HEK293T (cell line): ENCODE data around the gene ZBTB26.

ENCODE experiments used
- CTCF ChIA-PET: fragments of 350-600 bp; formaldehyde crosslinking; extraction: SDS; loops from one replicate; lab custom pipeline; 2021; ENCODE audit warnings: antibody characterized with exemption, inconsistent platforms; lab: Yijun Ruan, JAX
- POLR2A ChIA-PET: fragments of 350-600 bp; formaldehyde crosslinking; extraction: SDS; loops from one replicate; lab custom pipeline; 2020; ENCODE audit warnings: antibody characterized with exemption, inconsistent platforms; lab: Yijun Ruan, JAX
- DNase-seq: peaks from one replicate; pipeline ENCODE4 v3.0.0; 2012; ENCODE audit warnings: mixed read lengths; ENCODE audit errors: extremely low spot score
- ARNT ChIP-seq: fragments of 450-650 bp; IDR thresholded peaks from 2 replicates; pipeline ENCODE4 v1.6.1; 2017; ENCODE audit warnings: mild to moderate bottlenecking
- BHLHE40 ChIP-seq: fragments of 450-650 bp; IDR thresholded peaks from 2 replicates; pipeline ENCODE4 v1.6.1; 2016; ENCODE audit warnings: mild to moderate bottlenecking, moderate library complexity, borderline replicate concordance
- ELF4 ChIP-seq: fragments of 450-650 bp; IDR thresholded peaks from 2 replicates; pipeline ENCODE4 v1.6.1; 2017; ENCODE audit warnings: antibody characterized with exemption
- FOXA1 ChIP-seq: fragments of 450-650 bp; IDR thresholded peaks from 2 replicates; pipeline ENCODE4 v1.6.1; 2016; ENCODE audit warnings: mild to moderate bottlenecking
- FOXK2 ChIP-seq: fragments of 450-650 bp; IDR thresholded peaks from 2 replicates; pipeline ENCODE4 v1.6.1; 2016; ENCODE audit warnings: mild to moderate bottlenecking
- FOXM1 ChIP-seq: fragments of 450-650 bp; IDR thresholded peaks from 2 replicates; pipeline ENCODE4 v1.6.1; 2017; ENCODE audit warnings: mild to moderate bottlenecking, borderline replicate concordance
- HDGF ChIP-seq: fragments of 450-650 bp; IDR thresholded peaks from 2 replicates; pipeline ENCODE4 v1.6.1; 2017; ENCODE audit warnings: antibody characterized with exemption, borderline replicate concordance
- L3MBTL2 ChIP-seq: fragments of 450-650 bp; conservative IDR thresholded peaks from 2 replicates; pipeline ENCODE4 v1.6.1; 2016; ENCODE audit warnings: mild to moderate bottlenecking
- LEF1 ChIP-seq: fragments of 450-650 bp; IDR thresholded peaks from 2 replicates; pipeline ENCODE4 v1.6.1; 2017; ENCODE audit warnings: mild to moderate bottlenecking, borderline replicate concordance
- NFRKB ChIP-seq: fragments of 450-650 bp; IDR thresholded peaks from 2 replicates; pipeline ENCODE4 v1.6.1; 2016; ENCODE audit warnings: mild to moderate bottlenecking, moderate library complexity
- PKNOX1 ChIP-seq: fragments of 450-650 bp; IDR thresholded peaks from 2 replicates; pipeline ENCODE4 v1.6.1; 2016
- SP1 ChIP-seq: fragments of 450-650 bp; IDR thresholded peaks from 2 replicates; pipeline ENCODE4 v1.6.1; 2017
- SUZ12 ChIP-seq: fragments of 450-650 bp; IDR thresholded peaks from 2 replicates; pipeline ENCODE4 v1.6.1; 2016; ENCODE audit warnings: mild to moderate bottlenecking
- TARDBP ChIP-seq: fragments of 450-650 bp; IDR thresholded peaks from 2 replicates; pipeline ENCODE4 v1.6.1; 2016
- ZNF384 ChIP-seq: fragments of 450-650 bp; IDR thresholded peaks from 2 replicates; pipeline ENCODE4 v1.6.1; 2016

ZBTB26 gene, protein sequence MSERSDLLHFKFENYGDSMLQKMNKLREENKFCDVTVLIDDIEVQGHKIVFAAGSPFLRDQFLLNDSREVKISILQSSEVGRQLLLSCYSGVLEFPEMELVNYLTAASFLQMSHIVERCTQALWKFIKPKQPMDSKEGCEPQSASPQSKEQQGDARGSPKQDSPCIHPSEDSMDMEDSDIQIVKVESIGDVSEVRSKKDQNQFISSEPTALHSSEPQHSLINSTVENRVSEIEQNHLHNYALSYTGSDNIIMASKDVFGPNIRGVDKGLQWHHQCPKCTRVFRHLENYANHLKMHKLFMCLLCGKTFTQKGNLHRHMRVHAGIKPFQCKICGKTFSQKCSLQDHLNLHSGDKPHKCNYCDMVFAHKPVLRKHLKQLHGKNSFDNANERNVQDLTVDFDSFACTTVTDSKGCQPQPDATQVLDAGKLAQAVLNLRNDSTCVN

DNA sequence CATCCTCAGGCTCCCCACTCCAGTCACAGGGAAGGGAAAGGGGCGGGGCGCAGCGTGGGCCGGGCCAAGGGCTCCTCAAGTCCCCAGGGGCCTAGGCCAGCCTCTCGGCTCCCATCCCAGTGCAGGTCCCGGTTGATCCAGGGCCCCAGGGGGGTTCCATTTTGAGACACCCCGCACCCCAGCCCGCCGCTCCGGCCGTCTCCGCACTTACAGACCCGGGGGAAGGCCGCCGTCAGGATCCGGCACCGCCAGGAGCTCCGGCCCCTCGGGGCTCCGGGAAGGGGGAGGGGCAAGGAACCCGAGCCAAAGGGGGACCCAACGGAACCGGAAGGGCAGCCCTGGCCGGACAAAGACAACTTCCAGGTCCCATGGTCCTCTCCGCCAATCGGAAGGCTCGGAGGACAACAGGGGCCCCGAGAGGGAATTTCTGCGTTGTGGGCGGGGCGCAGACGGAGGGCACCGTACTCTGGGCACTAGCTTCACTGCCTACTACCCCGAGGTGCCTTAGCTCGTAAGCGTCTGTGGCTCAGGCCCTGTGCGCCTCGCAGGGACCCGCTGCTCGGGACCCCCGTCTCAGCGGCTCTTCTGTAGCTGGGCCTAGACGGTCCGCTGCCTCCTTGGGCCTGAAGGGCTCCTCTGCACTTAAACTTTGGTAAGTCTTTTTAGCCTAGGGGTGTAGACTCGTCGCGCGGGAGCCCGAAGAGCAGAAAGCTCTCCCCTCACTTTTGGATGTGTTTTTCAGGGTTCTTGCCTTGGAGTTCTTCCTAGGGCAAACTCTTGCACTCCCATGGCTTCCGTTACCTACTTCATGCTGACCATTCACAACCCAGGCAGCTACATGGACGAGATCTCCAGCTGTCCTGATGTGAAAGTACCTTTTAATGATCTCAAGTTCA is at the start of gene ZBTB26:
ZBTB26 (minus strand) TSS at position 287 of the 896 bp plus-strand sequence. CDS start 11,578 bp downstream, outside the sequence.
- DNase-seq = peak; percentile 91
- CTCF ChIA-PET = interaction anchor here (0.8 kb wide), 1 partner anchor 18 kb away, joined by 4 read pairs; no protein-coding TSS in a partner anchor
- POLR2A ChIA-PET = interaction anchor here (0.8 to 4.2 kb wide), 7 partner anchors 9 to 58 kb away, joined by 4 to 63 read pairs (median 6); partner anchors contain the start of genes RABGAP1, RC3H2 and ZBTB6
- TF ChIP-seq PKNOX1 (no peak), ARNT (no peak)

DNA sequence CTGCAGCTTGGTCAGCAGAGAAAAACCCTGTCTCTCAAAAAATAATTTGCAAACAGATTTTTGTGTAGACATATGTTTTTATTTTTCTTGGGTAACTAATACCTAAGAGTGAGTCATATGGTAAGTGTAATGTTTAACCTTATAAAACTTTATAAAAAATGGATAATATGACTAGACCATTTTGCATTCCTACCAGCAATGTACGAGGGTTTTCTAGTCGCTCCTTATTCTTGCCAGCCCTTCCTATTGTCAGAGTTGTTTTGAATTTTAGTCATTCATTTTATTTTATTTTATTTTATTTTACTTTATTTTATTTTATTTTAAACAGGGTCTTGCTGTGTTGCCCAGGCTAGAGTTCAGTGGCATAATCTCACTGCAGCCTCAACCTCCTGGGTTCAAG is 47.3 kb upstream of the ZBTB26 start:
- CTCF ChIA-PET = no interaction called here
- POLR2A ChIA-PET = no interaction called here
- no peak for DNase-seq
- TF ChIP-seq LEF1 (no peak), ELF4 (no peak), L3MBTL2 (no peak), FOXK2 (no peak), SP1 (no peak), HDGF (no peak), FOXM1 (no peak), SUZ12 (no peak), NFRKB (no peak), TARDBP (no peak), ARNT (no peak), PKNOX1 (no peak)

- no peak for DNase-seq
- TF ChIP-seq PKNOX1 (no peak), SUZ12 (no peak), BHLHE40 (no peak), FOXK2 (no peak), HDGF (no peak), FOXA1 (no peak), ELF4 (no peak), FOXM1 (no peak), L3MBTL2 (no peak), SP1 (no peak)
- ChIA-PET POLR2A (no interaction called here), CTCF (no interaction called here)
These were observed 43.9 kb upstream of the ZBTB26 start for GRCh38 chr9:122975196-122975595.

GRCh38 chr9:122961139-122961538 is 29.8 kb upstream of the ZBTB26 start:
- ChIA-PET POLR2A (interaction anchor here (1.3 kb wide), 1 partner anchor 20 kb away, joined by 3 read pairs; the partner anchor contains the start of gene RABGAP1), CTCF (no interaction called here)

GRCh38 chr9:122955961-122956360 is 24.6 kb upstream of the ZBTB26 start:
- ChIA-PET CTCF (no interaction called here), POLR2A (interaction anchor here (2.1 kb wide), 1 partner anchor 15 kb away, joined by 8 read pairs; the partner anchor contains the start of gene RABGAP1)
- no peak for TF ChIP-seq TARDBP
- no peak for TF ChIP-seq ARNT
- no peak for TF ChIP-seq LEF1
- TF ChIP-seq SP1 = no peak
- no peak for TF ChIP-seq FOXA1
- TF ChIP-seq HDGF = no peak
- no peak for TF ChIP-seq FOXK2
- no peak for TF ChIP-seq L3MBTL2
- TF ChIP-seq FOXM1 = no peak
- TF ChIP-seq ZNF384 = no peak
- no peak for TF ChIP-seq PKNOX1
- DNase-seq = no peak

More at GRCh38 chr9:122961139-122961538, 29.8 kb upstream of the ZBTB26 start:
- no peak for DNase-seq
- TF ChIP-seq SUZ12 (no peak), HDGF (no peak), ARNT (no peak), TARDBP (no peak), BHLHE40 (no peak)
